ENCODE results near the gene BMP2K.

BMP2K gene

DNA sequence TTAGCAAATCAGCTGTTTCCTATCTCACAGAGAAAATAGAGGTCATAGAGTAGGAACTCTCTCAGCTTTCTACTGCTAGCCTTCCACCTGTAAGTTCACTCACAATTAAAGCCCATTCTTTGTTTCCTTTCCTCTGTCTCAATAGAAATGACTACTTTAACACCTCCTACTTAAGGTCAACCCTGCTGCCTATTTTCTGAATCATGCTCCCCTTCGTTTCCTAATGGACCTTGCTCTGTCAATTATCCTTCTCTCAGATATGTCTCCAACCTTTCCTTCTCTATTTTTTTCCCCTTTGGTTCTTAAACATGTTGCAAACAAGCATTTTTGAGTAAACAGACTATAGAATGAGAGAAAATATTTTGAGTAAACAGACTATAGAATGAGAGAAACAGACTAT lies 168.2 kb downstream of the BMP2K start:
- TF ChIP-seq, protein P1, sequence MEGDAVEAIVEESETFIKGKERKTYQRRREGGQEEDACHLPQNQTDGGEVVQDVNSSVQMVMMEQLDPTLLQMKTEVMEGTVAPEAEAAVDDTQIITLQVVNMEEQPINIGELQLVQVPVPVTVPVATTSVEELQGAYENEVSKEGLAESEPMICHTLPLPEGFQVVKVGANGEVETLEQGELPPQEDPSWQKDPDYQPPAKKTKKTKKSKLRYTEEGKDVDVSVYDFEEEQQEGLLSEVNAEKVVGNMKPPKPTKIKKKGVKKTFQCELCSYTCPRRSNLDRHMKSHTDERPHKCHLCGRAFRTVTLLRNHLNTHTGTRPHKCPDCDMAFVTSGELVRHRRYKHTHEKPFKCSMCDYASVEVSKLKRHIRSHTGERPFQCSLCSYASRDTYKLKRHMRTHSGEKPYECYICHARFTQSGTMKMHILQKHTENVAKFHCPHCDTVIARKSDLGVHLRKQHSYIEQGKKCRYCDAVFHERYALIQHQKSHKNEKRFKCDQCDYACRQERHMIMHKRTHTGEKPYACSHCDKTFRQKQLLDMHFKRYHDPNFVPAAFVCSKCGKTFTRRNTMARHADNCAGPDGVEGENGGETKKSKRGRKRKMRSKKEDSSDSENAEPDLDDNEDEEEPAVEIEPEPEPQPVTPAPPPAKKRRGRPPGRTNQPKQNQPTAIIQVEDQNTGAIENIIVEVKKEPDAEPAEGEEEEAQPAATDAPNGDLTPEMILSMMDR (IDR thresholded peaks at IDR 0.05; ENCODE audit: control extremely low read depth, extremely low read depth, low read depth, missing control alignments): no peak

DNA sequence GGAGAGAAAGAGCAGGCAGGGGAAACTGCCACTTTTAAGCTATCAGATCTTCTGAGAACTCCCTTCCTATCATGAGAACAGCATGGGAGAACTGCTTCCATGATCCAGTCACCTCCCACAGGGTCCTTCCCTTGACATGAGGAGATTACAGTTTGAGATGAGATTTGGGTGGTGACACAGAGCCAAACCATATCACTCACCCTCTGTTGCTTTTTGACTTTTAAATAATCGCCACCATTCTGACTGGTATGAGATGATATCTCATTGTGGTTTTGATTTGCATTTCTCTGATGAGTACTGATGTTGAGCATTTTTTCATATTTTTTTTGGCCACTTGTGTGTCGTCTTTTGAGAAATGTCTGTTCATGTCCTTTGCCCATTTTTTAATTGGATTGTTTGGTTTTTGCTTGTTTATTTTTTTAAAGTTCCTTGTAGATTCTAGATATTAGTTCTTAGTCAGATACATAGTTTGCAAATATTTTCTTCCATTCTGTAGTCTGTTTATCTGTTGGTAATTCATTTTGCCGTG lies 169.6 kb downstream of the BMP2K start:
- TF ChIP-seq, protein P1 (IDR thresholded peaks at IDR 0.05; ENCODE audit: control extremely low read depth, extremely low read depth, low read depth, missing control alignments): no peak
- ChIA-PET POLR2A (no interaction called here), CTCF (no interaction called here)
- DNase-seq (ENCODE audit: extremely low spot score): no peak

More for the DNA sequence above, 168.2 kb downstream of the BMP2K start:
- DNase-seq (ENCODE audit: extremely low spot score): no peak
- CTCF ChIA-PET: no interaction called here
- POLR2A ChIA-PET: no interaction called here

DNA sequence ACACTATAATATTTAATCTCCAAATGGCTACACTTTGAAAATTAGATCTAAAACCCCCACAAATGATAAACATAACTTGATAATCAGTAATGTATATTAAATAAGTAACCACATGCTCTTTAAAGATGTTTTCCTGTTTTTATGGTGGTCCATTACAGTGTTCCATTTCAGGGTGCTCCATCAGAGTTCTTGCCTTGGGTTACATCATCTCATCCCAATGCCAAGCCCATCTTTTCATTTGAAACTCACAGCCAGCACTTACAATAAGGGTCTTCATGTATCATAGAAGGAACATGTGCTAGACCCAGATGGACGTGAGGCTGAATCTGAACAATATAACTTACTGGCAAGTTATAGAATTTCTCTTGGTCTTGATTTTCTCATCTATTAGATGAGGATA lies 173.6 kb downstream of the BMP2K start:
- ChIA-PET POLR2A (no interaction called here), CTCF (no interaction called here)
- TF ChIP-seq, protein P1 (IDR thresholded peaks at IDR 0.05; ENCODE audit: control extremely low read depth, extremely low read depth, low read depth, missing control alignments): no peak
- no peak for DNase-seq (ENCODE audit: extremely low spot score)

DNA sequence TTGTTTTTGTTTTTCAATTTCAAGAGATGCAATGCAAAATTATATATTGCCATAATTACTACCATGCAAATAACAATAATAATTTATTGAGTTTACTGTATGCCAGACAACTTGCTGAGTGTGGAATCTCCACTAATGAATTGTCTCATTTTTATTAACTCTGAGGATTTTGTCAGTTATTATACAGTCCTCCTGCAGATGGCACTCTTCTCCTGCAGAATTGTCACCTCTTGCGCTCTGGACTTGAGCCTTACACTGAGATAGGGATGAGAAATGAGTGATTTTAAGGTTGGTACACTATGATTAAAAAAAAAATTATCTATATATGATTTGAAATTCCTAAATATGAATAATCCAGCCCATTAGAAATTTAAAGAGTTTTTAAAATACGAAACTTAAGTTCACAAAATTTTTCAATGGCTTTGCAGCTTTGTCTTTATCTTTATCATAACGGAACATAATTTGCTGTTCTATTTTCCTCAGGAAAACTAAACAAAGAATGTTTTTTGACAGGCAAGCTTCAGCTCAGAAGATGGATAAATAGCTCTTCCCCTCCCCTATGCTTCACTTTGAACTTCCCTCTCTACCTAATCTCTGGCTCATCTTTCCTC lies 175.8 kb downstream of the BMP2K start:
- DNase-seq (ENCODE audit: extremely low spot score): peak; percentile 30
- POLR2A ChIA-PET: no interaction called here
- TF ChIP-seq, protein P1 (IDR thresholded peaks at IDR 0.05; ENCODE audit: control extremely low read depth, extremely low read depth, low read depth, missing control alignments): peak; percentile 60
- CTCF ChIA-PET: interaction anchor here (0.7 to 2.5 kb wide), 23 partner anchors 10 to 1277 kb away, joined by 3 to 20 read pairs (median 3); partner anchors contain the start of gene PAQR3

DNA sequence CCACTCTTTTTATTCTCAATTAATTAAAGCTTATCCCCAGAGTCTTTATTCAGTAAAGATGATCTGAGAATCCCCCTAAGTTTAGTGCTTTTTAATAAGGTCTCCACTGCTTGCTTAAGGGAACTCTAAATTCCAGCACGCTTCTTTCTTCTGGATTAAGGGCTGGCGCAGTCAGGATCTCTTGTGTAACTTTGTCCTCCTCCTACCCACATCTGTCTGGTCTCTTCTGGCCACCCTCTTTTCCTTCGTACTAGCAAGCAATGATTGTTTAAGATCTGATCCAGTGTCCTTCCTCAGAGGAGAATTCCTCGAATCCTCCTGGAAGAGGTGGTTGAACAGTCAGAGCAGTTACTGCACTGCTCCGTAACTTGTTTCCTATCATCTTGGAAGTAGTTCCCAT lies 177.1 kb downstream of the BMP2K start:
- ChIA-PET POLR2A (no interaction called here), CTCF (interaction anchor here (0.8 to 2.5 kb wide), 18 partner anchors 11 to 1384 kb away, joined by 3 to 20 read pairs (median 4); partner anchors contain the start of gene PAQR3)
- no peak for DNase-seq (ENCODE audit: extremely low spot score)
- TF ChIP-seq, protein P1 (IDR thresholded peaks at IDR 0.05; ENCODE audit: control extremely low read depth, extremely low read depth, low read depth, missing control alignments): no peak

DNA sequence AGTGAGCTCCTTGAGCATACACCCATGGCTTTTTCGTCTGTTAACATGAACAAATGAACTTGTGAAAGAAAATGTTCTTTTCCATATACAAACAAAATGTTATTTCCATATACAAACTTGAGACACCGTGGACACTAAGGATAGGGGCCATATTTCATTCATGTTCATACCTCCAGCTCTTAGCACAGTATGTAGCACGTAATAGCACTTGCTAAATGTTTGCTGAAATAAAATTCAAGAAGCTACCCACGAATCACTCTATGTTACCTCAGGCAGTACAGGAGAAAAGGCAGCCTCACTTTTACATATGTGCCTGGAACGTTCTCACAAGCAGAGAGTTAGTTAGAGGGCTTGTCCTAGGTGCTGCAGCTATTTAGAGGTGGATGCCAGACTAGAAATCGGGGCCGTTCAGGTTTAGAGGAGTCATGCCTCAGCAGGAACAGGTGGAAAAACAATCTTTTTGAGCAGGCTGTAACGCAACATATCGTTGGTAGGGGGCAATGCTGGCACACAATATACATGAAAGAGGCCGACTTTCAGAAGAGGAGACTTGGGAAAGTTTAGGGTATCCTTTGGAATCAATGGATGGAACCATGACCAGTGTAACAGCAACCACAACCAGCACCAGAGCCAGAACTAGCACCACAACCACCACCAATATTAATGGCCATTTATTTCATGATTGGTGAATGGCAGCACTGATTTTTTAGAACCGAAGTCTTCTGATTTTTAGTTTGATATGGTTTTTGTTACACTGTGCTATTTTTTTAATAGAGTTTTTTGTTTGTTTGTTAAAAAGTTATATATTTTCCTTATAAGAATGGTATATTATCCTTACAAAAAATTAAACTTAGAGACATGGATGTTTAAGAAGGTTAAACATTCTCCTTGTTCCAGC lies 177.9 kb downstream of the BMP2K start:
- ChIA-PET POLR2A (no interaction called here), CTCF (interaction anchor here (0.8 to 2.5 kb wide), 6 partner anchors 15 to 1383 kb away, joined by 3 to 20 read pairs (median 4); partner anchors contain the start of gene PAQR3)
- DNase-seq (ENCODE audit: extremely low spot score): no peak

More for the DNA sequence above, 177.9 kb downstream of the BMP2K start:
- TF ChIP-seq, protein P1 (IDR thresholded peaks at IDR 0.05; ENCODE audit: control extremely low read depth, extremely low read depth, low read depth, missing control alignments): peak; percentile 41

Data from GM10248 (cell line).